HL-60 (cell line): Measurements from ENCODE around the gene TNS2.

Experiments
- DNase-seq, 2 experiments: peaks; one replicate each; pipeline ENCODE4 v3.0.0-alpha.2; 2010 to 2020; ENCODE audit warnings: low read depth in 1 of 2, low spot score in 1 of 2
- H3K27ac ChIP-seq: fragments of 250-450 bp; sonication (Bioruptor Pico); replicated peaks from 2 replicates; pipeline ENCODE4 v1.5.1; 2020; ENCODE audit warnings: mild to moderate bottlenecking, moderate library complexity
- H3K27me3 ChIP-seq: fragments of 250-450 bp; sonication (Bioruptor Pico); 2 replicates; pipeline ENCODE4 v1.5.1; 2021; ENCODE audit warnings: mild to moderate bottlenecking, moderate library complexity; ENCODE audit not compliant: insufficient read depth, poor library complexity, severe bottlenecking
- H3K4me3 ChIP-seq: replicated peaks from 2 replicates; pipeline ENCODE4 v1.5.1; 2011; ENCODE audit warnings: mild to moderate bottlenecking, control low read depth, low read length; ENCODE audit not compliant: insufficient read depth
- GABPA ChIP-seq: IDR thresholded peaks from 2 replicates; pipeline ENCODE4 v1.6.1; 2012; ENCODE audit warnings: low read depth
- POLR2AphosphoS5 ChIP-seq: IDR thresholded peaks from 2 replicates; pipeline ENCODE4 v1.6.1; 2012; ENCODE audit warnings: low read depth
- SPI1 ChIP-seq: IDR thresholded peaks from 2 replicates; pipeline ENCODE4 v1.6.1; 2012; ENCODE audit warnings: low read depth, mild to moderate bottlenecking, borderline replicate concordance
- TF ChIP-seq, protein P1 (sequence below): IDR thresholded peaks from 2 replicates; pipeline ENCODE4 v1.6.1; 2012; ENCODE audit warnings: low read depth; ENCODE audit not compliant: insufficient replicate concordance
- TF ChIP-seq, protein P2 (sequence below): IDR thresholded peaks from one replicate; pipeline ENCODE4 v1.5.1; 2011; ENCODE audit warnings: low read length, control low read depth, inconsistent platforms; ENCODE audit not compliant: insufficient read depth

The TNS2 gene

DNA sequence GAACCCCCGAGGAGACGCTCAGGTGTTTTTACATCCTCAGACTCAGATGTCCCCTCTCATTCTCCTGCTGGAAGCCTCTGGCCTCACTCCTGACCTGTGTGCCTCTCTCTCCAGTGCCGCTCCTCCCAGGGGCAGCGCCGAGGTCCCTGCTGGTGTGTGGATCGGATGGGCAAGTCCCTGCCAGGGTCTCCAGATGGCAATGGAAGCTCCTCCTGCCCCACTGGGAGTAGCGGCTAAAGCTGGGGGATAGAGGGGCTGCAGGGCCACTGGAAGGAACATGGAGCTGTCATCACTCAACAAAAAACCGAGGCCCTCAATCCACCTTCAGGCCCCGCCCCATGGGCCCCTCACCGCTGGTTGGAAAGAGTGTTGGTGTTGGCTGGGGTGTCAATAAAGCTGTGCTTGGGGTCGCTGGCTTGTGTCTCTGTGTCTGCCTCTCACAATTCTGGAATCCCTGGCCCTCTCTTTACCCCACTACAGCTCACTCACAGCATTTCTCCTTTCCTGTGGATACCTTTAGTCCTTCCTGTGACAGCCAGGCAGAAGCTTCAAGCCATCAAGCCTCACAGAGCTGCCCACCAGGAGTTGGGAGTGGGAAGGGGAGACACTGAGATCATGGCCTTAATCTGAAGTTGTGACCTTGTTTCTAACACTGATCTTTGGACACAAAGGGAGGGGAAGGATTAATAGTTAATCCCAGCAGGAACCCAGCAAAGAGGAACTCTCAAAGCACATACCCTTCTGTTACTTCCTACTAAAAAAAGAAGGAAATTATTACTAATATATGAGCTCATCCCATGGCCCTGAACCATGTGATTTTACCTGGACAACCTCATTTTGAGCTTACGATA is 52.3 kb downstream of the TNS2 start:
- DNase-seq, result no peak
- peak overlapping the region; percentile 49 for H3K27ac ChIP-seq
- no peaks in the 10 kb centered on the region for H3K27me3 ChIP-seq
- H3K4me3 ChIP-seq, result no peak overlapping the region
- TF ChIP-seq POLR2AphosphoS5 (no peak), SPI1 (peak; percentile 75; the same call in 1 of the 2 replicates)

DNA sequence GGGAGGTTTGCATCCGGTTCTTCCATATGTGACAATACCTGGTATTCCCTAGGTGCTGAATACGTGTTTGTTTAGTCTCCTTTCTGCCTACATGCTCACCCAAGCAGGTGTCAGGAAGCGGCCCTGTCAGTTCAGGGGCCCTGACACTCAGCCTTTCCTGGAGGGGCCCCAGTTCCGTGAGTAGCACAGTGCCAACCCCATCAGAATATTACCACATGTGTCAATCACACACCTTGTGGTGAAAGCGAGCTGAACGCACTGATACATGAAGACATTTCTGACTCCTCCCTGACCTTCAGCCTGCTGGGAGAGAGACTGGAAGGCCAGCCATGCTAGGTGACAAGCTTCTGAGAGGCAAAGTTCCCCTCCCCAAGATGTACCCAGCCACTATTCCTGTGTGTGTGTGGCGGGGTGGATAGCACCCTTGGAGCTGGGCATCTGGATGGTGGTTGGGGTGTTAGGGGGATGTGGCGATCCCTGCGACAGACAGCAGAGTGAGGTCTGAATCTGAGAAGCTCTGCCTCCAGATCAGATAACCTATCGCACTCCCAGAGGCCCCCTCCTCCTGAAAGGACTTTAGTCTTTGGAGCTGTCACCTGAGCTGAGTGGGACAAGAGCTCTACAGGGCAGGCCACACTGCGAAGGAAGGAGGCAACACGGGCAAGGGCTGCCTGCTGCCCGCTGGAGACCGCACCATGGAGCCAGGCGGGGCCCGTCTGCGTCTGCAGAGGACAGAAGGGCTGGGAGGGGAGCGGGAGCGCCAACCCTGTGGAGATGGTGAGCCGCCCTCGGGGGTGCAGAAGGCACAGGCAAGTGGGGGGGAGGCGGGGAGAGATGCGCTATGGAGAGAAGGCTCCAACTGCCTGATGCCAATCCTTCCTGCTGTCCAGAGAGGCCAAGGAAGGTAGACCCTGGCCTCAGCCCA is 53.3 kb downstream of the TNS2 start, which contains the start of gene SOAT2:
SOAT2 (plus strand) TSS at position 604 of the 925 bp plus-strand sequence; CDS start at position 696, 92 bp downstream.
- peak in 1 of 2 experiments; percentile 40 for DNase-seq
- TF ChIP-seq, protein P1, sequence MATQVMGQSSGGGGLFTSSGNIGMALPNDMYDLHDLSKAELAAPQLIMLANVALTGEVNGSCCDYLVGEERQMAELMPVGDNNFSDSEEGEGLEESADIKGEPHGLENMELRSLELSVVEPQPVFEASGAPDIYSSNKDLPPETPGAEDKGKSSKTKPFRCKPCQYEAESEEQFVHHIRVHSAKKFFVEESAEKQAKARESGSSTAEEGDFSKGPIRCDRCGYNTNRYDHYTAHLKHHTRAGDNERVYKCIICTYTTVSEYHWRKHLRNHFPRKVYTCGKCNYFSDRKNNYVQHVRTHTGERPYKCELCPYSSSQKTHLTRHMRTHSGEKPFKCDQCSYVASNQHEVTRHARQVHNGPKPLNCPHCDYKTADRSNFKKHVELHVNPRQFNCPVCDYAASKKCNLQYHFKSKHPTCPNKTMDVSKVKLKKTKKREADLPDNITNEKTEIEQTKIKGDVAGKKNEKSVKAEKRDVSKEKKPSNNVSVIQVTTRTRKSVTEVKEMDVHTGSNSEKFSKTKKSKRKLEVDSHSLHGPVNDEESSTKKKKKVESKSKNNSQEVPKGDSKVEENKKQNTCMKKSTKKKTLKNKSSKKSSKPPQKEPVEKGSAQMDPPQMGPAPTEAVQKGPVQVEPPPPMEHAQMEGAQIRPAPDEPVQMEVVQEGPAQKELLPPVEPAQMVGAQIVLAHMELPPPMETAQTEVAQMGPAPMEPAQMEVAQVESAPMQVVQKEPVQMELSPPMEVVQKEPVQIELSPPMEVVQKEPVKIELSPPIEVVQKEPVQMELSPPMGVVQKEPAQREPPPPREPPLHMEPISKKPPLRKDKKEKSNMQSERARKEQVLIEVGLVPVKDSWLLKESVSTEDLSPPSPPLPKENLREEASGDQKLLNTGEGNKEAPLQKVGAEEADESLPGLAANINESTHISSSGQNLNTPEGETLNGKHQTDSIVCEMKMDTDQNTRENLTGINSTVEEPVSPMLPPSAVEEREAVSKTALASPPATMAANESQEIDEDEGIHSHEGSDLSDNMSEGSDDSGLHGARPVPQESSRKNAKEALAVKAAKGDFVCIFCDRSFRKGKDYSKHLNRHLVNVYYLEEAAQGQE, result no peak
- TF ChIP-seq POLR2AphosphoS5, result no peak; the same call in 1 of the 2 replicates
- no peak for TF ChIP-seq GABPA
- no peak for TF ChIP-seq SPI1
- TF ChIP-seq, protein P2, sequence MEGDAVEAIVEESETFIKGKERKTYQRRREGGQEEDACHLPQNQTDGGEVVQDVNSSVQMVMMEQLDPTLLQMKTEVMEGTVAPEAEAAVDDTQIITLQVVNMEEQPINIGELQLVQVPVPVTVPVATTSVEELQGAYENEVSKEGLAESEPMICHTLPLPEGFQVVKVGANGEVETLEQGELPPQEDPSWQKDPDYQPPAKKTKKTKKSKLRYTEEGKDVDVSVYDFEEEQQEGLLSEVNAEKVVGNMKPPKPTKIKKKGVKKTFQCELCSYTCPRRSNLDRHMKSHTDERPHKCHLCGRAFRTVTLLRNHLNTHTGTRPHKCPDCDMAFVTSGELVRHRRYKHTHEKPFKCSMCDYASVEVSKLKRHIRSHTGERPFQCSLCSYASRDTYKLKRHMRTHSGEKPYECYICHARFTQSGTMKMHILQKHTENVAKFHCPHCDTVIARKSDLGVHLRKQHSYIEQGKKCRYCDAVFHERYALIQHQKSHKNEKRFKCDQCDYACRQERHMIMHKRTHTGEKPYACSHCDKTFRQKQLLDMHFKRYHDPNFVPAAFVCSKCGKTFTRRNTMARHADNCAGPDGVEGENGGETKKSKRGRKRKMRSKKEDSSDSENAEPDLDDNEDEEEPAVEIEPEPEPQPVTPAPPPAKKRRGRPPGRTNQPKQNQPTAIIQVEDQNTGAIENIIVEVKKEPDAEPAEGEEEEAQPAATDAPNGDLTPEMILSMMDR, result no peak
- peak within 1 kb of the TSS; percentile 49 for H3K27ac ChIP-seq
- no peak within 1 kb of the TSS for H3K4me3 ChIP-seq
- no peaks in the 10 kb centered on the region for H3K27me3 ChIP-seq

DNA sequence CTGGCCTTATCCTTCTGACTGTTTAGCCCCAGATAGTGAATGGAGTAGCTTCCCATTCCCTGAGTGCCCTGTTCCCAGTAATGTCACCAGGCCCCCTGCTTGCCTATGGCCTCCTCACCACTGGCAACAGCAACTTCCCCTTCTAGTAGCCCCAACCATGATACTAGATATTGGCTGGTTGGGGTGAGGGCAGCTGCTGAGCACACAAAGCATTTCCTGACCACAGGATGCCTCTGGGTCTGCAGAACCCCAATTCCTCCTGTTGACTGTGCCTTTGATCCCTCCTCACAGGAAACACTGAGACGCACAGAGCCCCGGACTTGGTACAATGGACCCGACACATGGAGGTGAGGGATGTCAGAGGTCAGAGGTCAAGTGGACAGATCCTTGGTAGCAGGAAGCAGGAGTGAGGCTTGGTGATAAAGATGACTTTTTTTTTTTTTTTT is 54.0 kb downstream of the TNS2 start:
- TF ChIP-seq SPI1 (peak; percentile 62; the same call in 1 of the 2 replicates), POLR2AphosphoS5 (peak; percentile 79)
- TF ChIP-seq, protein P1, result no peak
- peak; percentile 76 to 91 for DNase-seq
- no peak overlapping the region for H3K4me3 ChIP-seq
- H3K27ac ChIP-seq, result peak overlapping the region; percentile 49
- no peaks in the 10 kb centered on the region for H3K27me3 ChIP-seq

DNA sequence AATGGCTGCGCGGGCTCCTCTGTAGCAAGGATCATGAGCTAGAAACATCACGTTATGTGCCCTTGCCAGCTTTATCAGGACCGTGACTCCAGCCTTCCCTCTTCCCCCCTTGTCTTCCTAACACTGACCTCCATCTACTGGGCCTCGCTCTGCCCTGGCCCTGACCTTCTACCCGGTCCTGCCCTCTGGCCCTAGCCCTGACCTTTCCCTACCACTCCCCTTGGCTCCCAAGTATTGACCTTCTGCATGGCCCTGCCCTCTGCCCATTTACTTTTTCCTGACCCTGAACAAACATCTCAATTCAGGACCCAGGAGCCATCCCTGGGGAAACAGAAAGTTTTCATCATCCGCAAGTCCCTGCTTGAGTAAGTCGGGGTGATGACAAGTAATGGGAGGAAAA is 55.4 kb downstream of the TNS2 start:
- no peak for TF ChIP-seq SPI1
- Histone ChIP-seq H3K27me3 (no peaks in the 10 kb centered on the region), H3K27ac (no peak overlapping the region), H3K4me3 (no peak overlapping the region)
- DNase-seq, result no peak
